Measurements from ENCODE around the gene EZR. TPM values are rescaled to one million over a fixed set of nuclear protein-coding genes. Genes with fewer than 3 reads are reported as not detected.

Gene EZR
- total and polyA plus RNA-seq, 2 of the 13 experiments (the other 11 are each of a cell fraction or from before 2014, with no cell fraction given) = 34.7 to 60.3 TPM

DNA sequence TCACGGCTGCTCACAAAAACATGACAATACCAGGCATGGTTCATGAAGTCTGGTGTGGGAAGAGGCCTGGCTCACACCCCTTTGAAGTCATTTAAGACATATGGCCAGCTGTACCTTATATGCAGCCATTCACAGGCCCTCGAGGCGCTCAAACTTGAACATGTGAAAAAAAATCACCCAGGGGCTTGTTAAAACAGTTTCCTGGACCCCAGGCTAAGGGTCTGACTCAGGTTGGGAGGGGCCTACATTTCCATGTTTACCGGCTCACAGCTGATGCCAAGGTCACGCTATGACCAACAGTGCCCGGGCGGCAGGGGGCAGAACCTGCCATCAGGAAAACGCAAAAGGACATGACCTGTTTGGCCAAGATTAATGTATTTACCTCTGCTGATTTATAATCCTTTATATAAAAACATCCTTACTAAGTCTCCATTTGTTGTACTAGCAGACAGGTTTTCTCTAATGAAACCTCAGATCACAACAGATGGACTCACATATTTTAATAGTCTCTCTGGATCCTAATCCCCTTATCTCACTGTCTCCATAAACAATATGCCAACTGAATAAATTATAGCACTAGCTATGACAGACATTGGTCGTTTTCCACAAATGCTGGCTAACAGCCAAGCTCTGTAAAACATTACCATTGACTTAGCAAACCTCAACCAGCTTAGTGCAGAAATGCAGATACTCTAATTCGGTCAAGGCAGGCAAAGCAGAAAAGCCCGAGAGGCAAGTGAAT is 19.9 kb downstream of the EZR start (continued):
- TF ChIP-seq, protein P1, sequence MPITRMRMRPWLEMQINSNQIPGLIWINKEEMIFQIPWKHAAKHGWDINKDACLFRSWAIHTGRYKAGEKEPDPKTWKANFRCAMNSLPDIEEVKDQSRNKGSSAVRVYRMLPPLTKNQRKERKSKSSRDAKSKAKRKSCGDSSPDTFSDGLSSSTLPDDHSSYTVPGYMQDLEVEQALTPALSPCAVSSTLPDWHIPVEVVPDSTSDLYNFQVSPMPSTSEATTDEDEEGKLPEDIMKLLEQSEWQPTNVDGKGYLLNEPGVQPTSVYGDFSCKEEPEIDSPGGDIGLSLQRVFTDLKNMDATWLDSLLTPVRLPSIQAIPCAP (CRISPR knock-in tag; IDR thresholded peaks at IDR 0.05; ENCODE audit: low read depth) = no peak
- TF ChIP-seq ZBTB20 (CRISPR knock-in tag; IDR thresholded peaks at IDR 0.05; ENCODE audit: borderline replicate concordance, low read depth) = no peak; the same call in 1 of the 2 replicates
- no peak for TF ChIP-seq SCMH1 (CRISPR knock-in tag; IDR thresholded peaks at IDR 0.05; ENCODE audit: borderline replicate concordance)
- peak; percentile 12; the same call in 1 of the 2 replicates for TF ChIP-seq BCL6 (CRISPR knock-in tag; IDR thresholded peaks at IDR 0.05)
- TF ChIP-seq MYNN (CRISPR knock-in tag; IDR thresholded peaks at IDR 0.05; ENCODE audit: low read depth) = no peak
- TF ChIP-seq, protein P2, sequence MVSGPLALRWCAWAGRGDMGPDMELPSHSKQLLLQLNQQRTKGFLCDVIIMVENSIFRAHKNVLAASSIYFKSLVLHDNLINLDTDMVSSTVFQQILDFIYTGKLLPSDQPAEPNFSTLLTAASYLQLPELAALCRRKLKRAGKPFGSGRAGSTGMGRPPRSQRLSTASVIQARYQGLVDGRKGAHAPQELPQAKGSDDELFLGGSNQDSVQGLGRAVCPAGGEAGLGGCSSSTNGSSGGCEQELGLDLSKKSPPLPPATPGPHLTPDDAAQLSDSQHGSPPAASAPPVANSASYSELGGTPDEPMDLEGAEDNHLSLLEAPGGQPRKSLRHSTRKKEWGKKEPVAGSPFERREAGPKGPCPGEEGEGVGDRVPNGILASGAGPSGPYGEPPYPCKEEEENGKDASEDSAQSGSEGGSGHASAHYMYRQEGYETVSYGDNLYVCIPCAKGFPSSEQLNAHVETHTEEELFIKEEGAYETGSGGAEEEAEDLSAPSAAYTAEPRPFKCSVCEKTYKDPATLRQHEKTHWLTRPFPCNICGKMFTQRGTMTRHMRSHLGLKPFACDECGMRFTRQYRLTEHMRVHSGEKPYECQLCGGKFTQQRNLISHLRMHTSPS (CRISPR knock-in tag; IDR thresholded peaks at IDR 0.05; ENCODE audit: low read depth) = peak; percentile 89
- no peak for TF ChIP-seq CERS6 (CRISPR knock-in tag; IDR thresholded peaks at IDR 0.05)
- TF ChIP-seq GPBP1L1 (CRISPR knock-in tag; IDR thresholded peaks at IDR 0.05) = no peak
- no peak; the same call in 1 of the 2 replicates for TF ChIP-seq SMC3 (IDR thresholded peaks at IDR 0.05; ENCODE audit: low read length)
- TF ChIP-seq, protein P3, sequence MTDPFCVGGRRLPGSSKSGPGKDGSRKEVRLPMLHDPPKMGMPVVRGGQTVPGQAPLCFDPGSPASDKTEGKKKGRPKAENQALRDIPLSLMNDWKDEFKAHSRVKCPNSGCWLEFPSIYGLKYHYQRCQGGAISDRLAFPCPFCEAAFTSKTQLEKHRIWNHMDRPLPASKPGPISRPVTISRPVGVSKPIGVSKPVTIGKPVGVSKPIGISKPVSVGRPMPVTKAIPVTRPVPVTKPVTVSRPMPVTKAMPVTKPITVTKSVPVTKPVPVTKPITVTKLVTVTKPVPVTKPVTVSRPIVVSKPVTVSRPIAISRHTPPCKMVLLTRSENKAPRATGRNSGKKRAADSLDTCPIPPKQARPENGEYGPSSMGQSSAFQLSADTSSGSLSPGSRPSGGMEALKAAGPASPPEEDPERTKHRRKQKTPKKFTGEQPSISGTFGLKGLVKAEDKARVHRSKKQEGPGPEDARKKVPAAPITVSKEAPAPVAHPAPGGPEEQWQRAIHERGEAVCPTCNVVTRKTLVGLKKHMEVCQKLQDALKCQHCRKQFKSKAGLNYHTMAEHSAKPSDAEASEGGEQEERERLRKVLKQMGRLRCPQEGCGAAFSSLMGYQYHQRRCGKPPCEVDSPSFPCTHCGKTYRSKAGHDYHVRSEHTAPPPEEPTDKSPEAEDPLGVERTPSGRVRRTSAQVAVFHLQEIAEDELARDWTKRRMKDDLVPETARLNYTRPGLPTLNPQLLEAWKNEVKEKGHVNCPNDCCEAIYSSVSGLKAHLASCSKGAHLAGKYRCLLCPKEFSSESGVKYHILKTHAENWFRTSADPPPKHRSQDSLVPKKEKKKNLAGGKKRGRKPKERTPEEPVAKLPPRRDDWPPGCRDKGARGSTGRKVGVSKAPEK (CRISPR knock-in tag; IDR thresholded peaks at IDR 0.05; ENCODE audit: borderline replicate concordance) = no peak
- TF ChIP-seq NCOR1 (IDR thresholded peaks at IDR 0.05; ENCODE audit: borderline replicate concordance, low read length) = peak; percentile 48; the same call in 1 of the 2 replicates
- TF ChIP-seq EEA1 (CRISPR knock-in tag; IDR thresholded peaks at IDR 0.05; ENCODE audit: borderline replicate concordance) = no peak
- TF ChIP-seq, protein P4, sequence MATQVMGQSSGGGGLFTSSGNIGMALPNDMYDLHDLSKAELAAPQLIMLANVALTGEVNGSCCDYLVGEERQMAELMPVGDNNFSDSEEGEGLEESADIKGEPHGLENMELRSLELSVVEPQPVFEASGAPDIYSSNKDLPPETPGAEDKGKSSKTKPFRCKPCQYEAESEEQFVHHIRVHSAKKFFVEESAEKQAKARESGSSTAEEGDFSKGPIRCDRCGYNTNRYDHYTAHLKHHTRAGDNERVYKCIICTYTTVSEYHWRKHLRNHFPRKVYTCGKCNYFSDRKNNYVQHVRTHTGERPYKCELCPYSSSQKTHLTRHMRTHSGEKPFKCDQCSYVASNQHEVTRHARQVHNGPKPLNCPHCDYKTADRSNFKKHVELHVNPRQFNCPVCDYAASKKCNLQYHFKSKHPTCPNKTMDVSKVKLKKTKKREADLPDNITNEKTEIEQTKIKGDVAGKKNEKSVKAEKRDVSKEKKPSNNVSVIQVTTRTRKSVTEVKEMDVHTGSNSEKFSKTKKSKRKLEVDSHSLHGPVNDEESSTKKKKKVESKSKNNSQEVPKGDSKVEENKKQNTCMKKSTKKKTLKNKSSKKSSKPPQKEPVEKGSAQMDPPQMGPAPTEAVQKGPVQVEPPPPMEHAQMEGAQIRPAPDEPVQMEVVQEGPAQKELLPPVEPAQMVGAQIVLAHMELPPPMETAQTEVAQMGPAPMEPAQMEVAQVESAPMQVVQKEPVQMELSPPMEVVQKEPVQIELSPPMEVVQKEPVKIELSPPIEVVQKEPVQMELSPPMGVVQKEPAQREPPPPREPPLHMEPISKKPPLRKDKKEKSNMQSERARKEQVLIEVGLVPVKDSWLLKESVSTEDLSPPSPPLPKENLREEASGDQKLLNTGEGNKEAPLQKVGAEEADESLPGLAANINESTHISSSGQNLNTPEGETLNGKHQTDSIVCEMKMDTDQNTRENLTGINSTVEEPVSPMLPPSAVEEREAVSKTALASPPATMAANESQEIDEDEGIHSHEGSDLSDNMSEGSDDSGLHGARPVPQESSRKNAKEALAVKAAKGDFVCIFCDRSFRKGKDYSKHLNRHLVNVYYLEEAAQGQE (IDR thresholded peaks at IDR 0.05; ENCODE audit: borderline replicate concordance in 1 of 2, low read depth in 1 of 2, low read length in 2 of 2) = no peak
- no peak for TF ChIP-seq ZBTB14 (CRISPR knock-in tag; IDR thresholded peaks at IDR 0.05)
